ENCODE measurements around the gene IQCH.
"Not testable (repeated sequence)": the region's sequence is repeated elsewhere in the genome, so short reads cannot be mapped to it uniquely, and the experiment has no call there.

IQCH gene

GRCh38 chr15:67240235-67241131 lies 14.1 kb upstream of the IQCH start:
- no peaks in the 10 kb centered on the region for H3K36me3 ChIP-seq
- TF ChIP-seq CTCF (IDR thresholded peaks at IDR 0.05; ENCODE audit: low read depth, low read length) = 0 out of 2 replicates have a peak, but pooled peaks have one; percentile 10
- H3K4me3 ChIP-seq (ENCODE audit: low read depth, low read length) = no peak overlapping the region
- H3K27me3 ChIP-seq (ENCODE audit: insufficient read depth, low read depth, severe bottlenecking) = no peaks in the 10 kb centered on the region
- DNase-seq = peak; percentile 12
- H3K9me3 ChIP-seq (ENCODE audit: severe bottlenecking) = no peaks in the 10 kb centered on the region
- H3K27ac ChIP-seq = no peak overlapping the region

GRCh38 chr15:67241132-67241855 lies 13.3 kb upstream of the IQCH start:
- DNase-seq = no peak
- H3K36me3 ChIP-seq = no peaks in the 10 kb centered on the region; the same call in 1 of the 2 replicates
- H3K27me3 ChIP-seq (ENCODE audit: insufficient read depth, low read depth, severe bottlenecking) = no peaks in the 10 kb centered on the region
- TF ChIP-seq CTCF (IDR thresholded peaks at IDR 0.05; ENCODE audit: low read depth, low read length) = no peak
- no peak overlapping the region for H3K27ac ChIP-seq
- no peaks in the 10 kb centered on the region for H3K9me3 ChIP-seq (ENCODE audit: severe bottlenecking)
- no peak overlapping the region for H3K4me3 ChIP-seq (ENCODE audit: low read depth, low read length)

GRCh38 chr15:67242708-67243111 lies 11.9 kb upstream of the IQCH start:
- no peak for TF ChIP-seq CTCF (IDR thresholded peaks at IDR 0.05; ENCODE audit: low read depth, low read length)
- H3K27ac ChIP-seq = no peak overlapping the region
- no peak overlapping the region for H3K4me3 ChIP-seq (ENCODE audit: low read depth, low read length)
- H3K9me3 ChIP-seq (ENCODE audit: severe bottlenecking) = no peaks in the 10 kb centered on the region
- H3K27me3 ChIP-seq (ENCODE audit: insufficient read depth, low read depth, severe bottlenecking) = no peaks in the 10 kb centered on the region
- peaks cover 5% of the 10 kb centered on the region for H3K36me3 ChIP-seq
- DNase-seq = no peak

- TF ChIP-seq CTCF (IDR thresholded peaks at IDR 0.05; ENCODE audit: low read depth, low read length) = no peak
- H3K4me3 ChIP-seq (ENCODE audit: low read depth, low read length) = no peak overlapping the region
- H3K9me3 ChIP-seq (ENCODE audit: severe bottlenecking) = no peaks in the 10 kb centered on the region
- DNase-seq = no peak
- H3K27ac ChIP-seq = no peak overlapping the region
- peaks cover 5% of the 10 kb centered on the region for H3K36me3 ChIP-seq
- H3K27me3 ChIP-seq (ENCODE audit: insufficient read depth, low read depth, severe bottlenecking) = no peaks in the 10 kb centered on the region
Observed at GRCh38 chr15:67244971-67245478, 9.6 kb upstream of the IQCH start.

GRCh38 chr15:67246606-67247005 lies 8.0 kb upstream of the IQCH start:
- not testable (repeated sequence) for H3K27ac ChIP-seq; H3K9me3 ChIP-seq (ENCODE audit: severe bottlenecking); H3K36me3 ChIP-seq; DNase-seq; H3K4me3 ChIP-seq (ENCODE audit: low read depth, low read length); H3K27me3 ChIP-seq (ENCODE audit: insufficient read depth, low read depth, severe bottlenecking)

GRCh38 chr15:67248011-67248505 lies 6.5 kb upstream of the IQCH start:
- H3K36me3 ChIP-seq = peaks cover 10% of the 10 kb centered on the region
- H3K27ac ChIP-seq = no peak overlapping the region
- no peaks in the 10 kb centered on the region for H3K9me3 ChIP-seq (ENCODE audit: severe bottlenecking)
- no peak for TF ChIP-seq CTCF (IDR thresholded peaks at IDR 0.05; ENCODE audit: low read depth, low read length)
- H3K4me3 ChIP-seq (ENCODE audit: low read depth, low read length) = no peak overlapping the region
- DNase-seq = no peak
- H3K27me3 ChIP-seq (ENCODE audit: insufficient read depth, low read depth, severe bottlenecking) = no peaks in the 10 kb centered on the region
